Activated T-cell treated with anti-CD3 and anti-CD28 coated beads, Interleukin-2, amount 50 U/mL, for 24 hours (primary cell): ENCODE measurements around the gene RAB23.

Source experiments
- DNase-seq: peaks from one replicate; pipeline ENCODE4 v3.0.0-alpha.2; 2020
- H3K27ac Mint-ChIP-seq: 2 replicates; pipeline ENCODE4 v1.8.0; 2020; ENCODE audit warnings: mild to moderate bottlenecking, mixed read lengths
- H3K27me3 Mint-ChIP-seq: 2 replicates; pipeline ENCODE4 v1.8.0; 2020; ENCODE audit warnings: mixed read lengths
- H3K36me3 Mint-ChIP-seq: 2 replicates; pipeline ENCODE4 v1.8.0; 2020; ENCODE audit warnings: low read depth, mixed read lengths
- H3K4me1 Mint-ChIP-seq: 2 replicates; pipeline ENCODE4 v1.8.0; 2020; ENCODE audit warnings: low read depth, mixed read lengths
- H3K4me3 Mint-ChIP-seq: 2 replicates; pipeline ENCODE4 v1.8.0; 2020; ENCODE audit warnings: mild to moderate bottlenecking, moderate library complexity, mixed read lengths
- H3K9me3 Mint-ChIP-seq: 2 replicates; pipeline ENCODE4 v1.8.0; 2020; ENCODE audit warnings: mixed read lengths

Gene RAB23

DNA sequence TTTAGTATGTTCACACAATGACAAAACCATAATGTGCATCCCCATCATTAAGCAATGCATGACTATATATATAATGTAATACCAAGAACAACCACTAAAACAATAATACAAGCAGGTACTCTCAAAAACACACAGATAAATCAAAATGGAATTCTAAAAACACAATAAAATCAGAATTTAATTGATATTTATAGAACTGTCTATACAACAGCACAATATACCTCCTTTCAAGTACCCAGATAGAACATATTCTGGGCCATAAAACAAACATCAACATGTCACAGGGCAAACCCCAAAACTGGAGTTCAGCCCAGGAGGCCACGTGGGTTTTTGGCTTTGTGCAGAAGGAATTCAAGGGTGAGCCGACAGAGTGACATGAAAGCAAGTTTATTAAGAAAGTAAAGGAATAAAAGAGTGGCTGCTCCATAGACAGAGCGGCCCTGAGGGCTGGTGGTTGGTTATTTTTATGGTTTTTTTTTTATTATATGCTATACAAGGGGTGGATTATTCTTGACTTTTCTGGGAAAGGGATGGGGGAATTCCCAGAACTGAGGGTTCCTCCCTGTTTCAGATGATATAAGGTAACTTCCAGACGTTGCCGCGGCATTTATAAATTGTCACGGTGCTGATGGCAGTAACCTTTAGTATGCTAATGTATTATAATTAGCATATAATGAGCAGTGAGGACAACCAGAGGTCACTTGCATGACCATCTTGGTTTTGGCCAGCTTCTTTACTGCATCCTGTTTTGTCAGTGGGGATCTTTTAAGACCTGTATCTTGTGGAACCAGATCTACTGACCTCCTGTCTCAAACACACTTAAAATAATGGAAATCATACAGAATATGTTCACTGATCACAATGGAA lies 5.6 kb downstream of the RAB23 start:
- no peak overlapping the region for H3K27ac Mint-ChIP-seq
- peaks cover 12% of the 10 kb centered on the region for H3K27me3 Mint-ChIP-seq
- DNase-seq = no peak
- H3K36me3 Mint-ChIP-seq = peaks cover 4% of the 10 kb centered on the region
- peaks cover 38% of the 10 kb centered on the region for H3K4me1 Mint-ChIP-seq
- H3K4me3 Mint-ChIP-seq = no peak overlapping the region
- no peaks in the 10 kb centered on the region for H3K9me3 Mint-ChIP-seq

DNA sequence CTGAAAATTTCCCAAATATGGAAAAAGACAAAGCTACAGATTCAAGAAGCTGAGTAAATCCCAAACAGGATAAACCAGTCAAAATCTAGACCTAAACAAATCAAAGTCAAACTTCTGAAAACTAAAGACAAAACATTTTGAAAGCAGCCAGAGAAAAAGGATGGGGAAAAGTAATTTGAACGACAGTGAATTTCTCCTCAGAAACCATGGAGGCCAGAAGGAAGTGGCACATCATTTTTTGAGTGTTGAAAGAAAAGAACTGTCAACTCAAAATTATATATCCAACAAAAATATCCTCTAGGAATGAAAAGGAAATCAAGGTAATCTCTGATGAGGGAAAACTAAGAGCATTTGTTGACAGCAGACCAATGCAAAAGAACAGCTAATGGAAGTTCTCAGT lies 6.8 kb downstream of the RAB23 start:
- H3K4me3 Mint-ChIP-seq = no peak overlapping the region
- peaks cover 31% of the 10 kb centered on the region for H3K4me1 Mint-ChIP-seq
- H3K36me3 Mint-ChIP-seq = no peaks in the 10 kb centered on the region
- H3K27ac Mint-ChIP-seq = no peak overlapping the region
- H3K9me3 Mint-ChIP-seq = no peaks in the 10 kb centered on the region
- H3K27me3 Mint-ChIP-seq = peaks cover 9% of the 10 kb centered on the region
- no peak for DNase-seq

DNA sequence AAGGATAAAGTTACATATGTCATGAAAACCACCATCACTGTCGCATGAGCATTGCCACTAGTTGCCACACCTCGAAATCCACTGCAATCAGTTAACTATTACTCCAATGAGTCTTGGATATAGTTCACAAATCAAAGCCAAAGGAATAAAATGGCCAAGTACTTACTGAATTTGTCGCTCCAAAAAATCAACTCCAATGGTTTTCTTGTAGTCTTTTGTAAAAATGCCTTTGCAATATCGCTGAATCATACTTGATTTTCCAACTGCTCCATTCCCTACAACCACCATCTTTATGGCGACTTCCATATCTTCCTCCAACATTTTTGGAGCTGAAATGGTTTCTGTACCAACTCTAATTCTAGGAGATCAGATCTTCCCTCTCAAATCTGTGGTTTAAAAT lies 12.0 kb downstream of the RAB23 start:
- H3K9me3 Mint-ChIP-seq = no peaks in the 10 kb centered on the region
- no peaks in the 10 kb centered on the region for H3K27me3 Mint-ChIP-seq
- no peaks in the 10 kb centered on the region for H3K36me3 Mint-ChIP-seq
- H3K4me1 Mint-ChIP-seq = peaks cover 36% of the 10 kb centered on the region
- no peak for DNase-seq
- H3K27ac Mint-ChIP-seq = no peak overlapping the region
- H3K4me3 Mint-ChIP-seq = no peak overlapping the region

DNA sequence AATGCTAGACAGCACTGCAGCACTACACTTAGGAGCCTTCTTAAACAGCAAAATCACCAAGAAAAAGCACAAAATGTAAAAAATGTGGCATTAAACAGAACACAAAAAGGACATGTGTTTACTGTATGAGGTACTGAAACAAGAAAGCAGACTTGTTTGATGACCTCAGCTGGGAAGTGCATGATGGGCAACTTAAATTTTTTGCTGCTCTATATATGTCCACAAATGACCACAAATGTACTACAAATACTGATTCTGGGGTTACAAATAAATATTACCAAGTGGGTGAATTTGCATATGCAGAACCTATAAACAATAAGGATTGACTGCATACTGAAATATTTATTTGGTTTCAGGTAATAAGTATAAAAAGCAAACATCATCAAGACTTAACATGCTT lies 13.1 kb downstream of the RAB23 start:
- H3K27me3 Mint-ChIP-seq = no peaks in the 10 kb centered on the region
- peaks cover 26% of the 10 kb centered on the region for H3K4me1 Mint-ChIP-seq
- H3K36me3 Mint-ChIP-seq = no peaks in the 10 kb centered on the region
- H3K9me3 Mint-ChIP-seq = no peaks in the 10 kb centered on the region
- no peak overlapping the region for H3K4me3 Mint-ChIP-seq
- DNase-seq = no peak
- no peak overlapping the region for H3K27ac Mint-ChIP-seq

DNA sequence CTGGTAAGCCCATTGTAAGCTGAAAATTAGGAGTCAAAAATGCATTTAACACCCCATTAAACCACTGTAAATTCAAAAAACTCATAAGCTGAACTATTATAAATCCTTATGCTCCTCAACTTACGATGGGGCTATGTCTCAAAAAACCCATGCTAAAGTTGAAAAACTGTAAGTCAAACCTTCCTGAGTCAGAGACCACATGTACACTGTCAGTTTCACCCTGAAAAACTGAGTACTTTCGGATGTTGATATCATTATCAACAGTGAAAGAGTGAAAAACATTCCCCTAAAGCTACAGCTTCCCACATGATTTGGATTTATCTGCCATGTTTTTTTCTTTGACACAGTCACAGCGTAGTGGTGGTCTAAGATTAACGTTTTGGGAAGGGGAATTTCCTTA lies 14.2 kb downstream of the RAB23 start:
- peak overlapping the region; percentile 47 for H3K27ac Mint-ChIP-seq
- H3K4me1 Mint-ChIP-seq = peaks cover 21% of the 10 kb centered on the region
- H3K9me3 Mint-ChIP-seq = no peaks in the 10 kb centered on the region
- H3K36me3 Mint-ChIP-seq = no peaks in the 10 kb centered on the region
- H3K27me3 Mint-ChIP-seq = no peaks in the 10 kb centered on the region
- H3K4me3 Mint-ChIP-seq = no peak overlapping the region
- no peak for DNase-seq

DNA sequence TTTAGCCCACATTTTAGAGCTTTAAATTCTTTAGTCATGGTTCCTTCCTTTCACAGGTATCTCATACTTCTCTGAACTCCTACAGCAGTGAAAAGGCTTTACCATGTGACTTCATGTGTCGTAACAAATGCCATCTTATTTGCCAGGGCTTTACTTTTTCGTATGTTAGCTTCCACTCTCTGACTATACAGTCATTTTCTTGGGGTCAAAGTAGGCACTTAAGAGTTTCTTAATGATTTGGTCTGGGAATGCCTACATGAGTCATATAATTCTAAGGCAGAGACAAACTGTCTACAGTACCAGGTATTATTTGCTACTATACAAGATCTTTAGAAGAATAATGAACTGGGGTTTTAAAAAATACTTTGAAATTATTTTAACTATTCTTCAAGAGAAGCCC lies 15.0 kb downstream of the RAB23 start:
- H3K36me3 Mint-ChIP-seq = no peaks in the 10 kb centered on the region
- H3K9me3 Mint-ChIP-seq = no peaks in the 10 kb centered on the region
- peaks cover 21% of the 10 kb centered on the region for H3K4me1 Mint-ChIP-seq
- no peak for DNase-seq
- peak overlapping the region; percentile 14 for H3K27ac Mint-ChIP-seq
- no peak overlapping the region for H3K4me3 Mint-ChIP-seq
- H3K27me3 Mint-ChIP-seq = no peaks in the 10 kb centered on the region

DNA sequence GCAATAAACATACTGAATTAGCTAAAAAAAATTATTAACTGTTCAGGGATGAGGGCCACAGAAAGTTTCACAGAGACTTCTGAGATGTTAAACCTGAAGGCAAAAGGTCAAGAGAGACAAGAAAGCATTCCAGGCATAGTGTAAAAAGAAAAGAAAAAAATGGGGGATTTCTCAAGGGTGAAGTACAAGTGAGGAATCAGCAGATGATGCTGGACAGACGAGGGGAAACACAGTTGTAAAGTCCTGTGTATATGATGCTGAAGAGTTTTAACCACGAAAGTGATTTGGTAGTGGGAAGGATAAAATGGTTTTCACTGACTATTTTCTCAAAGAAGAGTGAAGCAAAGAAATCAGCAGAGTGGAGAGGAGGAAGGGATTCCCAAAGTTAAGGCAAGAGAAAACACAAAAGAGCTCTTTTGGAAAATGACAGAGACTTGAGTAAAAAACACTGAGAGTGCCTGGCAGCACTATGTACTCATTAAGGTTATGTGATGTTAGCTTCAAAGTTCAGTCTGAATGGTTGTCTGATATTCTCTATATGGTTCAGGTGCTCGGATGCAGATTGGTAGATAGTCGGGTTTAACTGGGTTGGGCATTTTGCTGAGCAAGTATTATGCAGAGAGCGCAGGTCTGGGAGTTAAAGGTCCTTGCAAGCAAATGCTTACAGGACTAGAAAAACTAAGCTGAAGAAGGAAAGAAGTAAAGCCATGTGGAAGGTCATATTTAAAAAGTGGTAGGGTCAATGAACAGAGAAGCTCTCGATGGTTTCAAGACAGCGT lies 16.4 kb downstream of the RAB23 start:
- Mint-ChIP-seq H3K27ac (peak overlapping the region; percentile 6), H3K27me3 (no peaks in the 10 kb centered on the region), H3K9me3 (no peaks in the 10 kb centered on the region), H3K4me3 (no peak overlapping the region), H3K4me1 (peaks cover 21% of the 10 kb centered on the region), H3K36me3 (no peaks in the 10 kb centered on the region)
- no peak for DNase-seq

DNA sequence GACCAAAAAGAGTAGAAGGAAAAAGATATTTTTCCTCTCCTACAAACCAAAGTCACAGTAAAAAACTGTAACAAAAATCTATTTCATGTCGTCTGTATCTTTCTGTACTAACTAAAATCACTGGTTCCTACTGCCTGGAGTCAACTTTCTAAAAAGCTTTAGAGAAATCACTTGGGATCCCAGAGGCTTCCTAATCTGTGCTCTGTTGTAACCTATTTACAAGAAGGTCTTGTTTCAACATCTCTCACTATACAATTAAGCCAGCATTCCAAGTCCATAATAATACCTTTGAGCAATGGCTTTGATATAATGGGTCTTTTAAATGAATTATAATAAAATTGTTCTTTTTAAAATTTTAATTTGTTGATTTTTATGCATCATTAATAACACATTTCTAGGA lies 20.4 kb downstream of the RAB23 start:
- no peak for DNase-seq

DNA sequence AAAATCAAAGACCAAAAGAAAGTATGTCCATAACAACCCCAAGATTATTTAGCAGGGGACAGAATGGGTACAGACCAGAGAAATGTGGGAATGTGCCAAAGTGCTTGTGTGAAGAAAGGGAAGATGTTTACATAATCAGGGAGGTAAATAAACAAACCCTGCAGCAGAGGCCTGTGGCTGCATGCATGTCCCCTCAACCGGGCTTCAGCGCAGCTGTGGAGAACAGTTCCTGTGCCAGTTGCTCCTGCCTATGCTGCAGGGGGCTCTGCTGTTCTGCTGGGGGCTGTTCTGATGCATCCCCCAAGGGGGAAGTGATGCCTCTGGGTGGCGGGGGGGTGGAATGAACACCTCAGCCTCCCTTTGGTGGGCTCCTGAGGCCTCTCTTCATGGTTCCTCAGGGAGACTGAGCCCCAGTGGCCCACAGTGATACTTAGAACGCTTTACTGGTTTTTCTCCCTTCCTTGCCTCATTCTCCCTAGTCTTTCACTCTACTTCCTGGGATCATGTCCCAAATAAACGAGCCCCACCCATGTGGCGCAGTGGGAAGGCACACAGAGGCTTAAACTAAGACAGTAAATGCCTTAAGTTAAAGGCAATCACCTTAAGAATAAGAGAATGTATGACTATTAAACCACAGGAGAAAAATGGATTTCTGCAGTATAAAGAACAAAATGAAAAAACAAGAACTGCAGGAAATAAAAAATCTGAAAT lies 23.0 kb downstream of the RAB23 start:
- H3K27ac Mint-ChIP-seq = no peak overlapping the region
- no peaks in the 10 kb centered on the region for H3K27me3 Mint-ChIP-seq
- no peaks in the 10 kb centered on the region for H3K4me1 Mint-ChIP-seq
- no peak overlapping the region for H3K4me3 Mint-ChIP-seq
- H3K9me3 Mint-ChIP-seq = no peaks in the 10 kb centered on the region
- DNase-seq = no peak
- H3K36me3 Mint-ChIP-seq = no peaks in the 10 kb centered on the region

More for the DNA sequence above, 20.4 kb downstream of the RAB23 start:
- H3K36me3 Mint-ChIP-seq = no peaks in the 10 kb centered on the region
- no peaks in the 10 kb centered on the region for H3K27me3 Mint-ChIP-seq
- no peak overlapping the region for H3K27ac Mint-ChIP-seq
- H3K4me1 Mint-ChIP-seq = peaks cover 8% of the 10 kb centered on the region
- H3K9me3 Mint-ChIP-seq = no peaks in the 10 kb centered on the region
- no peak overlapping the region for H3K4me3 Mint-ChIP-seq

DNA sequence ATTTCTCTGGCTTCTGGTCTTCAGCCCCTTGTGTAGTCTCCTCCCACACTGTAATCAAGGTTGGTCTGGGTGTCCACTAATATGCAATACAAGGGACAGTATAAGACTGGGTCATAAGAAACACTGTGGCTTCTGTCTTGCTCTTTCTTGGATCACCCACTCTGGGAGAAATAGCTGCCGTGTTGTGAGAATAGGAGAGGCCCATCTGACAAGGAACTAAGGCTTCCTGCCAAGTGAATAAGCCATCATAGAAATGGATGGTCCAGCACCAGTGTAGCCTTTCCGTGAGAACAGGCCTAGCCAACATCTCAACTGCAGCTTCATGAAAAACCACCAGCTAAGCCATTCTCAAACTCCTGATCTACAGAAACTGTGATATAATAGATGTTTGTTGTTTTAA lies 26.6 kb downstream of the RAB23 start:
- no peak for DNase-seq
- peaks cover 15% of the 10 kb centered on the region for H3K36me3 Mint-ChIP-seq
- no peaks in the 10 kb centered on the region for H3K27me3 Mint-ChIP-seq
- H3K4me1 Mint-ChIP-seq = no peaks in the 10 kb centered on the region
- H3K9me3 Mint-ChIP-seq = no peaks in the 10 kb centered on the region
- H3K27ac Mint-ChIP-seq = no peak overlapping the region
- no peak overlapping the region for H3K4me3 Mint-ChIP-seq

DNA sequence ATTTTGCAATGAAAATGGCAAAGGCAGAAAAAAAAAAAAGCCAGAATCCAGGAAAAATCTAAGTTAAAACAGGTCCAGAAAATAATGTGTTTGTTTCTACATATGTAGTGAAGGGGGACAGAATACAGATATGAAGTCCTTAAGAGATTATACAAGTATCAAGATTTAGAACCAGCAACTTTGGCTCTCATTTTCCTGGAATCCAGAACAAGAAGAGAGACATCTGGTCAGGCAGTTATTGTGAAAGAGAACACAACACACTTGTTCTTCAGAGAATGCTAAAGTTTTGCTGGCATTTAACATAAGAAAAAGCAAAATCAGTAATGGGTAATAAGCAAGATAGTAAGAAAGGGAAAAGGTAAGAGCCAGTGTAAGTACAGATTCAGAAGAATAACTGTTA lies 28.9 kb downstream of the RAB23 start:
- DNase-seq = no peak
- Mint-ChIP-seq H3K4me1 (no peaks in the 10 kb centered on the region), H3K36me3 (peaks cover 21% of the 10 kb centered on the region), H3K27ac (no peak overlapping the region), H3K27me3 (no peaks in the 10 kb centered on the region), H3K4me3 (no peak overlapping the region), H3K9me3 (no peaks in the 10 kb centered on the region)

DNA sequence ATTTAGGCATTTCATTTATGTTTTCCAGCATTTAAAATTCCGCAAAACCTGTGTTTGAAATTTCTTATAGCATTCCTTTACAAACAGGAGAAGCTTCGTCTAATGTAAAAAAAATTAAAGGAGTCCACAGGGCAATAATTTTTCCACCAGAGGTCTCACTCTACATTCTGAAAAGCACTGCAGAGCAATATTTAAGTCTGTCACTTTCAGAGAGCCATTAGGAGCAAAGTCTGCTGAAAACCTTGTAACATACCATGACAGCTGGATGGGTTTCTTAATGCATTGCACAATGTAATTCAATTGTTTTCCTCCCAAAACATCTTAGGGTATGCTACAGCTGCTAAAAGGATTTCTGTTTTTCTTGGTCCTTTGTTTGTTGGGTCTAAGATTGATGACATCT lies 32.0 kb downstream of the RAB23 start:
- Mint-ChIP-seq H3K9me3 (no peaks in the 10 kb centered on the region), H3K4me3 (no peak overlapping the region), H3K4me1 (no peaks in the 10 kb centered on the region), H3K27me3 (no peaks in the 10 kb centered on the region), H3K27ac (no peak overlapping the region), H3K36me3 (peaks cover 39% of the 10 kb centered on the region)
- DNase-seq = no peak

DNA sequence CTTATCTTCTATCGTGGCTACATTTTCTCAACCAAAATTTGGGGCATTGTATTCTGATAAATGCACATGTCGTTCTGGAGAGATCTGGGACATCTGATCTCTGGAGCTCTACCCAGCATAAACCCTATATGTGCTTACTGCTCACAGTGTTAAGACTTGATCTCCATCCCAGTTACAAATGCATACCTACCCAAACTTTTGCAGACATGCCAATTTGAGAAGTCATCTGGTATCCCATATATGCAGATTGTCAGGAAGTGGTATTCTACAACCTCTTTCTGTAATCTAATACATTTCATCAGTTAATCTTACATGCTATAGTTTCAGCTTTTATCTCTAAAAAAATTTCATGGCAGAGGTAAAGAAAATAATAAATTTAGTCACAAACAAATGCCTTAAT lies 38.8 kb downstream of the RAB23 start:
- no peak for DNase-seq
- Mint-ChIP-seq H3K4me1 (peaks cover 6% of the 10 kb centered on the region), H3K9me3 (no peaks in the 10 kb centered on the region), H3K4me3 (no peak overlapping the region), H3K27ac (no peak overlapping the region), H3K36me3 (peaks cover 72% of the 10 kb centered on the region), H3K27me3 (no peaks in the 10 kb centered on the region)

DNA sequence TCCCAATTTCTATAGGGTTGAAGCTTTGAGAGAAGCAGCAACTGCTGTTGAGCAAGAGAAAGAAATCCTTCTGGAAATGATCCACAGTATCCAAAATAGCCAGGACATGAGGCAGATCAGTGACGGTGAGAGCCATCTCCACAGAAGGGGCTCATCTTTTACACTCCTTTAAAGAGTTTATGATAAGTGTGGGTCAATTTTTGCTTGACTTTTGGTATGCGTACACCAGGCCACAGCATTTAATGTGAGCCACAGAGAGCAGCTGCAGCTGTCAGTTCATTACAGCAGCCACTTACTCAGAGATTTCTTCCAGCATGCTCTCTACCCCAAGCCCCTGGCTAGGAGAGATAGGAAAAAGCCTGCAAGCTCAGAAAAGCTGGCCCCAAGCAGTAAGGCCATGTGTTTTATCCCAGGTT lies 40.1 kb downstream of the RAB23 start:
- Mint-ChIP-seq H3K4me3 (no peak overlapping the region), H3K27ac (peak overlapping the region; percentile 7), H3K4me1 (peaks cover 10% of the 10 kb centered on the region), H3K9me3 (no peaks in the 10 kb centered on the region), H3K36me3 (peaks cover 70% of the 10 kb centered on the region), H3K27me3 (no peaks in the 10 kb centered on the region)
- DNase-seq = no peak

DNA sequence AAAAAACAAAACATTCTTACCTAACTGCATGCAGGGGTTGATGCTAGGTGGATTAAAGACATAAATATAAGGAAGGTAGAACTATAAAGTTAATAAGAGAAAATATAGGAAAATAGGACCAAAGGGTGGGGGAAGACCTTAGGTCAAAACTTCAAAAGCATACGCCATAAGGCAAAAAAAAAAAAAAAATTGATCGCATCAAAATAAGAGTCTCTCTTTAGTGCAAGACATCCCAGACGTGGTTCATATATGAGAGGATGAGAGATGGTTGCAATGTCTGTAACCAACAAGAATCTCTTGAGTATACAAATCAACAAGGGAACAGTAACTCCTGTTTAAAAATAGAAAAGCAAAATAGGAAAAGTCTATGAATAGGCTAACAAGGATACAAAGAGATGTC lies 41.5 kb downstream of the RAB23 start:
- H3K9me3 Mint-ChIP-seq = no peaks in the 10 kb centered on the region
- no peak overlapping the region for H3K4me3 Mint-ChIP-seq
- peaks cover 20% of the 10 kb centered on the region for H3K4me1 Mint-ChIP-seq
- H3K27me3 Mint-ChIP-seq = no peaks in the 10 kb centered on the region
- H3K27ac Mint-ChIP-seq = no peak overlapping the region
- peaks cover 68% of the 10 kb centered on the region for H3K36me3 Mint-ChIP-seq
- no peak for DNase-seq
